ENCODE data around the gene RPP40. TPM values are rescaled to one million over a fixed set of nuclear protein-coding genes. Genes with fewer than 3 reads are reported as not detected.
A peak's percentile ranks its signal among the peaks of the same experiment; 100 is the strongest.

Gene RPP40
- total and polyA plus RNA-seq, 2 of the 8 experiments (the other 6 are each of a cell fraction or from before 2014, with no cell fraction given) = 7.0 to 15.7 TPM

DNA sequence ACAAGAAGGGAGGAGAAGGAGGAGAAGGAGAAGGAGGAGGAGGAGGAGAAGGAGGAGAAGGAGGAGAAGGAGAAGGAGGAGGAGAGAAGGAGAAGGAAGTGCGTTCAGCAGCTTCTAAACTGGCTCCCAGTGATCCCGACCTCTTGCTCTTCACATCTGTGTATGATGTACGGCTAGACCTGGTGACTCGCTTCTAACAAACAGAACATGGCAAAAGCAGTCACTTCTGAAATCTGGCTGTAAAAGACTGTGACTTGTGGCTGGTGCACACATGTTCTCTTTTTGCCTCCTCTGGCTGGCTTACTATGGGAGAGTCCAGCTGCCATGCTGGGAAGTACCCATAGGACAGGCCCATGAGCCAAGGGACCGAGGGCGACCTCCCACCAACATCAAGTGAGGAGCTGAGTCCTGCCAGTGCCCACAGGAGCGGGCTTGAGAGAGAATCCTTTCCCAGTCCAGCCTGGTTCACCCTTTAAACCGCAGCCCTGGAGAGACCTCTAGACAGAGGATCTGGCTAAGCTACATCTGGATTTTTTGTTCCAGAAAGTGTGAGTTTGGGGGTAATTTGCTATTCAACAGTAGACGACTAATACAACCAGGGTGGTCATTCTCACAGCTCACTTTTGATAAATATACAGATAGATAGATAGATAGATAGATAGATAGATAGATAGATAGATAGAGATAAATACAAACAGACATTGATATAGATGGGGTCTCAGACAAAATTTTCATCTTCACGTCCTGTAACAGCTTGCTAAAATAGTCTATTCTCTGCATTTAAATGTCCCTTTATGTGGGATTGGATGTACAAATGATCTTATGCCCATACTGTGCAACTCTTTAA, 42.3 kb downstream of the RPP40 start:
- FAIRE-seq = no peak
- POLR2A ChIA-PET (ENCODE audit: partially characterized antibody) = interaction anchor here (0.7 to 0.9 kb wide), 2 partner anchors 13 to 66 kb away, joined by 3 read pairs; no protein-coding TSS in a partner anchor

More for the DNA sequence above, 42.3 kb downstream of the RPP40 start:
- no peak overlapping the region for H3K18ac ChIP-seq (ENCODE audit: extremely low read depth, low read length)
- TF ChIP-seq JUND (IDR thresholded peaks at IDR 0.05; ENCODE audit: low read length) = no peak
- no peak overlapping the region for H4K5ac ChIP-seq (ENCODE audit: insufficient read length, low read depth, low read length)
- no peak for DNase-seq (ENCODE audit: low read depth in 1 of 2, low spot score in 2 of 2)
- no peaks in the 10 kb centered on the region for H3K79me1 ChIP-seq (ENCODE audit: low read depth, low read length)
- no peak overlapping the region for H3K4ac ChIP-seq (replicated peaks; ENCODE audit: insufficient read length, low read depth, low read length)
- no peak overlapping the region for H2BK120ac ChIP-seq (replicated peaks; ENCODE audit: low read depth, low read length)
- no peaks in the 10 kb centered on the region; a peak in 1 of 7 replicates for H3K27me3 ChIP-seq (replicated peaks in 1 of 4; ENCODE audit: control insufficient read depth in 3 of 4, extremely low read depth in 1 of 4, insufficient read depth in 3 of 4, low read length in 3 of 4)
- H3K4me2 ChIP-seq (ENCODE audit: insufficient read depth in 1 of 2, low read depth in 2 of 2, low read length in 2 of 2) = no peak overlapping the region
- H3K23ac ChIP-seq (ENCODE audit: insufficient read length) = no peak overlapping the region
- no peak overlapping the region for H2AFZ ChIP-seq (ENCODE audit: low read length)
- CTCF ChIA-PET (ENCODE audit: partially characterized antibody) = interaction anchor here (0.7 kb wide), 1 partner anchor 48 kb away, joined by 3 read pairs; no protein-coding TSS in a partner anchor
- H2AK5ac ChIP-seq (ENCODE audit: low read depth, low read length) = no peak overlapping the region
- H2BK12ac ChIP-seq (ENCODE audit: low read depth, low read length) = no peak overlapping the region
- H3K56ac ChIP-seq (replicated peaks; ENCODE audit: insufficient read length, low read depth, low read length) = no peak overlapping the region
- H2BK20ac ChIP-seq (ENCODE audit: low read length) = no peak overlapping the region
- H3K27ac ChIP-seq (ENCODE audit: low read depth, low read length) = no peak overlapping the region
- no peaks in the 10 kb centered on the region for H3K36me3 ChIP-seq (ENCODE audit: control insufficient read depth in 2 of 4, insufficient read depth in 4 of 4, low read length in 3 of 4)
- H3K9ac ChIP-seq (replicated peaks in 1 of 4; ENCODE audit: extremely low read depth in 1 of 4, low read depth in 3 of 4, low read length in 3 of 4) = no peak overlapping the region
- H3K4me3 ChIP-seq (ENCODE audit: extremely low read depth in 1 of 4, insufficient read depth in 2 of 4, low read depth in 3 of 4, low read length in 4 of 4) = no peak overlapping the region
- no peak overlapping the region for H4K8ac ChIP-seq (ENCODE audit: extremely low read depth, insufficient read depth, low read length)
- peak overlapping the region; percentile 40; the same call in 1 of the 2 replicates for H2BK15ac ChIP-seq (ENCODE audit: low read length)
- no peaks in the 10 kb centered on the region for H3K9me3 ChIP-seq (ENCODE audit: insufficient read depth in 2 of 2, low read depth in 1 of 2, low read length in 1 of 2)
- no peaks in the 10 kb centered on the region for H3K79me2 ChIP-seq (ENCODE audit: control insufficient read depth in 1 of 2, insufficient read depth in 2 of 2, low read length in 2 of 2)
- H4K91ac ChIP-seq (replicated peaks; ENCODE audit: insufficient read length, low read length) = no peak overlapping the region
- H4K20me1 ChIP-seq (replicated peaks in 1 of 2; ENCODE audit: control insufficient read depth in 1 of 2, insufficient read depth in 2 of 2, low read length in 2 of 2) = no peaks in the 10 kb centered on the region
- H3K14ac ChIP-seq (ENCODE audit: insufficient read length) = no peak overlapping the region
- no peaks in the 10 kb centered on the region for H3K23me2 ChIP-seq (ENCODE audit: low read depth, low read length)
- 93% methylated on average over 10 of the region's 10 CpGs; no CpG with 5 or more reads in 1 of the 2 experiments for WGBS, 2 experiments (ENCODE audit: extremely low coverage in 1 of 2, insufficient coverage in 1 of 2, insufficient read length in 1 of 2, insufficient replicate concordance in 2 of 2, low coverage in 1 of 2, low lambda C conversion rate in 2 of 2, missing lambda C conversion rate in 1 of 2)
- no peak overlapping the region for H2BK5ac ChIP-seq (ENCODE audit: low read depth, low read length)
- H3K4me1 ChIP-seq (replicated peaks in 1 of 4; ENCODE audit: control insufficient read depth in 3 of 4, insufficient read depth in 4 of 4, low read length in 3 of 4) = peaks cover 0 to 6% (median 4%) of the 10 kb centered on the region in 4 experiments; a peak in 5 of 7 replicates
